ENCODE data around the gene SORCS2.

DNA sequence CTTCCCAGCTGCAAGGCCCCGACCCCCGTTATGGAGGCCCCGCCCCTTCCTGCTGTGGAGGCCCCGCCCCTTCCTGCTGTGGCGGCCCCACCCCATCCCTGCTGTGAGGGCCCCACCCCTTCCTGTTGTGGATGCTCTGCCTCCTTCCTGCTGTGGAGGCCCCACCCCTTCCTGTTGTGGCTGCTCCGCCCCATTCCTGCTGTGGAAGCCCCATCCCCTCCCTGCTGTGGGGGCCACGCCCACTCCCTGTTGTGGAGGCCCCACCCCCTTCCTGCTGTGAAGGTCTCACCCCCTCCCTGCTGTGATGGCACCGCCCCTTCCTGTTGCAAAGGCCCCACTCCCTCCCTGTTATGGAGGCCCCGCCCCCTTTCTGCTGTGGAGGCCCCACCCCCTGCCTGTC, 347.3 kb downstream of the SORCS2 start:
- TF ChIP-seq, protein P1, sequence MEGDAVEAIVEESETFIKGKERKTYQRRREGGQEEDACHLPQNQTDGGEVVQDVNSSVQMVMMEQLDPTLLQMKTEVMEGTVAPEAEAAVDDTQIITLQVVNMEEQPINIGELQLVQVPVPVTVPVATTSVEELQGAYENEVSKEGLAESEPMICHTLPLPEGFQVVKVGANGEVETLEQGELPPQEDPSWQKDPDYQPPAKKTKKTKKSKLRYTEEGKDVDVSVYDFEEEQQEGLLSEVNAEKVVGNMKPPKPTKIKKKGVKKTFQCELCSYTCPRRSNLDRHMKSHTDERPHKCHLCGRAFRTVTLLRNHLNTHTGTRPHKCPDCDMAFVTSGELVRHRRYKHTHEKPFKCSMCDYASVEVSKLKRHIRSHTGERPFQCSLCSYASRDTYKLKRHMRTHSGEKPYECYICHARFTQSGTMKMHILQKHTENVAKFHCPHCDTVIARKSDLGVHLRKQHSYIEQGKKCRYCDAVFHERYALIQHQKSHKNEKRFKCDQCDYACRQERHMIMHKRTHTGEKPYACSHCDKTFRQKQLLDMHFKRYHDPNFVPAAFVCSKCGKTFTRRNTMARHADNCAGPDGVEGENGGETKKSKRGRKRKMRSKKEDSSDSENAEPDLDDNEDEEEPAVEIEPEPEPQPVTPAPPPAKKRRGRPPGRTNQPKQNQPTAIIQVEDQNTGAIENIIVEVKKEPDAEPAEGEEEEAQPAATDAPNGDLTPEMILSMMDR (IDR thresholded peaks at IDR 0.05) = no peak
- TF ChIP-seq POLR2A (IDR thresholded peaks at IDR 0.05) = no peak

All from right lobe of liver (tissue), 4 donors.